Esophagus squamous epithelium (tissue), 5 donors: ENCODE data around the gene ZIC3. TPM values are rescaled to one million over a fixed set of nuclear protein-coding genes. Genes with fewer than 3 reads are reported as not detected.
A peak's percentile ranks its signal among the peaks of the same experiment; 100 is the strongest.

Experiments used
- DNase-seq: peaks from one replicate; lab custom pipeline; 2025; lab: John Stamatoyannopoulos, UW
- H3K27ac ChIP-seq, 4 donors: fragments of 200-600 bp; sonication (generic); one replicate each; pipeline ENCODE4 v1.5.1; 2016 to 2019; ENCODE audit warnings: mild to moderate bottlenecking in 1 of 4
- H3K27me3 ChIP-seq, 4 donors: fragments of 200-600 bp; sonication (generic); 1 replicate in 3 of 4; 2 replicates in 1 of 4; pipeline versions ENCODE4 v1.5.1 to v1.6.0; 2017 to 2021; ENCODE audit warnings: antibody characterized with exemption in 1 of 4
- H3K36me3 ChIP-seq, 3 donors: fragments of 200-600 bp; sonication (generic); one replicate each; pipeline ENCODE4 v1.5.1; 2016 to 2019
- H3K4me1 ChIP-seq, 3 donors: fragments of 200-600 bp; sonication (generic); one replicate each; pipeline ENCODE4 v1.5.1; 2017 to 2019
- H3K4me3 ChIP-seq, 4 donors: fragments of 200-600 bp; sonication (generic); 1 replicate in 3 of 4; 2 replicates in 1 of 4; pipeline ENCODE4 v1.5.1; 2016 to 2019; ENCODE audit warnings: mild to moderate bottlenecking in 2 of 4, moderate library complexity in 1 of 4
- H3K9me3 ChIP-seq, 3 donors: fragments of 200-600 bp; sonication (generic); one replicate each; pipeline ENCODE4 v1.5.1; 2016 to 2019
- POLR2A ChIP-seq, 4 donors: fragments of 450-650 bp; IDR thresholded peaks; one replicate each; pipeline ENCODE4 v1.6.1; 2017; ENCODE audit warnings: antibody characterized with exemption in 4 of 4, mild to moderate bottlenecking in 4 of 4, moderate library complexity in 3 of 4
- WGBS, 2 donors: methylation state at CpG; one replicate each; pipeline ENCODE4 v1.1.5; 2018; 5-methylcytosine and 5-hydroxymethylcytosine counted together
- intact Hi-C: fragments of 100-400 bp; cut with DNase I; formaldehyde crosslinking; loops from one replicate; pipeline ENCODE4 v1.15.0; 2022
- total RNA-seq, 4 donors: library from RNA; depleted of rRNA; stranded (reverse); fragments of >200 nt; gene quantifications; one replicate each; pipeline ENCODE4 v1.1.0, GENCODE V29; 2016
- TF ChIP-seq, protein P1 (sequence below), 6 experiments: fragments of 450-650 bp in 4 of 6; fragments of 200-600 bp in 2 of 6; sonication (generic) in 2 of 6; IDR thresholded peaks; one replicate each; pipeline ENCODE4 v1.5.1; 2016 to 2019; ENCODE audit warnings: antibody characterized with exemption in 6 of 6, mild to moderate bottlenecking in 4 of 6, moderate library complexity in 4 of 6
- donor health status: DM: yes; HTN: yes; CAD: no.

Gene ZIC3
- total RNA-seq, 4 donors from 2014 or later, result not detected

DNA sequence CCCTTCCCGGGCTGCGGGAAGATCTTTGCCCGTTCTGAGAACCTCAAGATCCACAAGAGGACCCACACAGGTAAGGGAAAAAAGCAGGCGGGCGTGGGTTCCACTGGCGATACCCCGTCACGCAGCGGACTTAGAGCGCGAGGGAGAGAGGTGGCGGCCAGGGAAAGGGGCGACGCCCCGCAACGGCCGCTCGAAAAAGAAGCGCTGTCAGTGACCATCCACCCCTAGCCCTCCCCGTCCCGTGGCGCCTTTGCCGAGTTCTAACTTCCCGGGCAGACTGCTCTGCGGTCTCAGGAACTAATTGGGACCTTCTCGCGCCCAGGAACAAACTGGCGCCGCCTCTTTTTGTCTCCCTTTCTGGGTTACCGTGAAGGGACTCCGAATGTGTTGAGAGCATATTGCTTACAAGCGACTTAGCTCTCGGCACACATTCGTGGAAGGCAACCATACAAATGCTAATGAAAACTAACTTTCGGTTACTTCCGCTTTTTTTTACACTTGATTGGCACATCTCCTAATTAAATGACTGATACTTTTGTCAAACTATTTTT, 1.8 kb downstream of the ZIC3 start:
- H3K9me3 ChIP-seq, result peaks cover 0 to 5% (median 0%) of the 10 kb centered on the region in 3 donors
- no peaks in the 10 kb centered on the region for H3K36me3 ChIP-seq
- H3K4me1 ChIP-seq, result peaks cover 7 to 46% (median 8%) of the 10 kb centered on the region in 3 donors
- no peak overlapping the region for H3K27ac ChIP-seq
- WGBS, 2 donors, result 0 to 40% methylated on average over 5 to 17 of the region's 36 CpGs
- peaks cover 0 to 100% (median 27%) of the 10 kb centered on the region in 4 donors for H3K27me3 ChIP-seq
- peak overlapping the region in 1 of 4 donors; percentile 68 for H3K4me3 ChIP-seq
- intact Hi-C loops, result no loop called here
- TF ChIP-seq, protein P1, sequence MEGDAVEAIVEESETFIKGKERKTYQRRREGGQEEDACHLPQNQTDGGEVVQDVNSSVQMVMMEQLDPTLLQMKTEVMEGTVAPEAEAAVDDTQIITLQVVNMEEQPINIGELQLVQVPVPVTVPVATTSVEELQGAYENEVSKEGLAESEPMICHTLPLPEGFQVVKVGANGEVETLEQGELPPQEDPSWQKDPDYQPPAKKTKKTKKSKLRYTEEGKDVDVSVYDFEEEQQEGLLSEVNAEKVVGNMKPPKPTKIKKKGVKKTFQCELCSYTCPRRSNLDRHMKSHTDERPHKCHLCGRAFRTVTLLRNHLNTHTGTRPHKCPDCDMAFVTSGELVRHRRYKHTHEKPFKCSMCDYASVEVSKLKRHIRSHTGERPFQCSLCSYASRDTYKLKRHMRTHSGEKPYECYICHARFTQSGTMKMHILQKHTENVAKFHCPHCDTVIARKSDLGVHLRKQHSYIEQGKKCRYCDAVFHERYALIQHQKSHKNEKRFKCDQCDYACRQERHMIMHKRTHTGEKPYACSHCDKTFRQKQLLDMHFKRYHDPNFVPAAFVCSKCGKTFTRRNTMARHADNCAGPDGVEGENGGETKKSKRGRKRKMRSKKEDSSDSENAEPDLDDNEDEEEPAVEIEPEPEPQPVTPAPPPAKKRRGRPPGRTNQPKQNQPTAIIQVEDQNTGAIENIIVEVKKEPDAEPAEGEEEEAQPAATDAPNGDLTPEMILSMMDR (IDR thresholded peaks at IDR 0.05), result no peak
- no peak for TF ChIP-seq POLR2A (IDR thresholded peaks at IDR 0.05)
- no peak for DNase-seq

DNA sequence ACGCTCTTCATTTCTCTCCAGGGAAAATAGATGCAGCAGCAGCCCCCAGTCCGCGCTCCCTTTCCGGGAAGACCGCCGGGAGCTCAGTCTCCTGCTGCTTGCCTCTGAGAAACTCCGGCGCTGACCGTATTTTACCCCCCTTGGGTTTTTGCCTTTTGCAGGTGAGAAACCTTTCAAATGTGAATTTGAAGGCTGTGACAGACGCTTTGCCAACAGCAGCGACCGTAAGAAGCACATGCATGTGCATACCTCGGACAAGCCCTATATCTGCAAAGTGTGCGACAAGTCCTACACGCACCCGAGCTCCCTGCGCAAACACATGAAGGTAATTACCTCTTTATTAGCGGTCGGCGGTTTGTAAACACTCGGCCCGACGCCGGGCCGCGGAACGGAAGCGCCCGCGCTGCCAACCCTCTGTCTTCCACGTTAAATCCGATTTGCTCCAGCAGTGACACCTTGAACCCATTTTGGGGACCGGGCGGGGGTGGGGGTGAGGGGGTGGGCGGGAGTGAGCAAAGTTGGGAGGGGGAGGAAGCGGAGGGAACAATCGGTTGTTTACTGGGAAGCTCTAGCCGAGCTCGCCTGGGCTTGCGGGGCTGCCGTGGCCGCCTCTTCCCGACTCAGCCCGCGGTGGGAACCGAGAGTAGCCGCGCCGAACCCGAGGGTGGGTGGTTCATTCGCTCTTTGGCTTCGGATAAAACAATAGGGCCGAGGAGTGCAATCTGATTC, 3.0 kb downstream of the ZIC3 start:
- no peak for DNase-seq
- 32% methylated on average over 9 of the region's 53 CpGs; no CpG with 5 or more reads in 1 of the 2 donors for WGBS, 2 donors
- Histone ChIP-seq H3K27me3 (peaks cover 0 to 100% (median 22%) of the 10 kb centered on the region in 4 donors), H3K4me3 (peak overlapping the region in 1 of 4 donors; percentile 7), H3K9me3 (peaks cover 0 to 5% (median 0%) of the 10 kb centered on the region in 3 donors), H3K4me1 (peaks cover 7 to 46% (median 8%) of the 10 kb centered on the region in 3 donors), H3K27ac (no peak overlapping the region), H3K36me3 (no peaks in the 10 kb centered on the region)
- intact Hi-C loops, result no loop called here
- no peak for TF ChIP-seq POLR2A (IDR thresholded peaks at IDR 0.05)
- TF ChIP-seq, protein P1 (IDR thresholded peaks at IDR 0.05), result no peak

DNA sequence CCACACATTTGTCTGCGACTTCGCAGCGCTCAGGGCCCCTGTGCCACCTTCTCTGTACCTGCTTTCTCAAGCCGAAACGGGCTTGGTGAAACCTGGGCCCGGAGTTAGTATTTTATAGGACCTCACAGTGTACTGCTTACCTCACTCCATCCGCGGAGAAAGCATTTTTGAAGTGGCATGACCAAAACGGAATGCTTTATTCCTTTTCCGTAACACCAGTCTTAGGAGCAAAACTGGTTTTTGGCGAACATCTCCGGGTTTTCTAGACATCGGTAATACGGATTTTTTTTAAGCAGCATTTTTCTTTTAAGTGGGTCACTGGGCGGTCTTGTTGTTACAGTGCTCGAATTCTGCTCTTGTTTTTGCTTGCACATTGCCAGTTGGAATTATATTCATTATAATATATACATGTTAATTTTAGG, 3.6 kb downstream of the ZIC3 start:
- Histone ChIP-seq H3K36me3 (no peaks in the 10 kb centered on the region), H3K27ac (no peak overlapping the region), H3K9me3 (peaks cover 0 to 5% (median 0%) of the 10 kb centered on the region in 3 donors), H3K4me1 (peaks cover 7 to 46% (median 8%) of the 10 kb centered on the region in 3 donors), H3K27me3 (peaks cover 0 to 100% (median 21%) of the 10 kb centered on the region in 4 donors), H3K4me3 (peak overlapping the region in 1 of 4 donors; percentile 7)
- 22 to 32% methylated on average over 5 to 12 of the region's 16 CpGs for WGBS, 2 donors
- DNase-seq, result no peak
- intact Hi-C loops, result no loop called here
- TF ChIP-seq, protein P1 (IDR thresholded peaks at IDR 0.05), result no peak
- TF ChIP-seq POLR2A (IDR thresholded peaks at IDR 0.05), result no peak

DNA sequence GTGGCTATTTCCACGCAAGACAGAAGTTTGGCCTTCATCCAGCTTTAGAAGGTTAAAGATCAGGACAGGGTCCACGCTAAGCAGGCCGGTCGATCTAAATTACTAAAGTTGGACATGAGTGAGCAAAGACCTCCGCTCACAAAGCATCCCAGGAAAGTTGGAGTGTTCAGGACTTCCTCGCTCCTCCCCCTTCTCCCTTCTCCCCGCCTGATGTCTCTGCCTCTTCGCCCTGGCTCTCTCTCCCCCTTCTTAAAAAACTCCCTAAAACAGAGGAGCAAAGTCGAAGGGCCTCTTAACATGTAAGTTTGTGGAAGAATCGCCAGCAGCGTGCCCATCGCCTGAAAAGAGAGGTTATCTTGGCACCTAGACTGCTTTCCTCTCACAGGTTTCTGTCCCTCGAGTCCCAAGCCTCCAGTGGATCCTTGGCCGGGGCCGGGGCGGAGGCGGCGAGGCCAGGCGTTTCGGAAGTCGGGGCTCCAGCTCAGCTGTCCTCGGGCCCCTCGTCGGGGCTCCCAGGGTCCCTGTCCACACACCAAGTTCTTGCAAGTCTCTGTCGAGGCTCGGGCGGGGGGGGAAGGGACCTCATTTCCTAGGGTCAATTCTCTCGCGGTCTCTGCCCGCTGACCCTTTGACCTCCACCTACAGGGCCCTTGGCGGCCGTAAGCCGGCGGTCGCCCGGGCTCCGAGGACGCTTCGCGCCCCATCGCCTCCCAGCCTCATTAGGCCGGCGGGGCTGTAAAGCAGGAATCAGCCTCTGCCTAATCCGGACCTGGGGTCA, 7.6 kb downstream of the ZIC3 start:
- intact Hi-C loops, result no loop called here
- H3K27me3 ChIP-seq, result peaks cover 0 to 96% (median 9%) of the 10 kb centered on the region in 4 donors
- H3K4me3 ChIP-seq, result no peak overlapping the region
- no peaks in the 10 kb centered on the region for H3K9me3 ChIP-seq
- WGBS, 2 donors, result 8 to 36% methylated on average over 2 to 12 of the region's 44 CpGs
- peaks cover 0 to 12% (median 0%) of the 10 kb centered on the region in 3 donors for H3K4me1 ChIP-seq
- H3K27ac ChIP-seq, result no peak overlapping the region
- TF ChIP-seq POLR2A (IDR thresholded peaks at IDR 0.05), result no peak
- TF ChIP-seq, protein P1 (IDR thresholded peaks at IDR 0.05), result no peak
- no peak for DNase-seq
- no peaks in the 10 kb centered on the region for H3K36me3 ChIP-seq
